GM12892 (cell line): ENCODE measurements around the gene PRDM16.

ENCODE experiments used
- POLR2A ChIP-seq: IDR thresholded peaks from 2 replicates; pipeline ENCODE4 v1.6.1; 2011; ENCODE audit warnings: low read depth, low read length, control low read depth
- POLR2AphosphoS5 ChIP-seq: IDR thresholded peaks from 2 replicates; pipeline ENCODE4 v1.6.1; 2011; ENCODE audit warnings: low read depth, low read length, control low read depth
- TAF1 ChIP-seq: IDR thresholded peaks from 2 replicates; pipeline ENCODE4 v1.6.1; 2011; ENCODE audit warnings: low read depth, mild to moderate bottlenecking, control low read depth, low read length, borderline replicate concordance

GRCh38 chr1:3021801-3022401 is 47.1 kb upstream of the PRDM16 start:
- no peak for TF ChIP-seq POLR2AphosphoS5
- no peak for TF ChIP-seq TAF1
- no peak for TF ChIP-seq POLR2A
